HG02840 (cell line): ENCODE measurements around the gene NGEF.

Experiments used
- ATAC-seq: cut with Tn5 transposase; IDR thresholded peaks from one replicate; pipeline ENCODE4 v1.9.1; 2021; ENCODE audit warnings: mild to moderate bottlenecking, moderate library complexity, moderate number of reproducible peaks; ENCODE audit not compliant: unreplicated experiment, low FRiP score

The NGEF gene

GRCh38 chr2:233047206-233047605 lies 34.1 kb upstream of the NGEF start:
- no peak for ATAC-seq

- ATAC-seq, result no peak
Measured at GRCh38 chr2:233044974-233045605, 32.0 kb upstream of the NGEF start.

- ATAC-seq, result no peak
Measured at GRCh38 chr2:233042549-233042948, 29.5 kb upstream of the NGEF start.

- no peak for ATAC-seq
Measured at GRCh38 chr2:233041722-233042323, 28.8 kb upstream of the NGEF start.

GRCh38 chr2:233040571-233040970 lies 27.5 kb upstream of the NGEF start:
- ATAC-seq, result no peak

- no peak for ATAC-seq
Measured at GRCh38 chr2:233039846-233040530, 26.9 kb upstream of the NGEF start.

GRCh38 chr2:233039212-233039845 lies 26.3 kb upstream of the NGEF start:
- no peak for ATAC-seq

GRCh38 chr2:233037078-233037477 lies 24.0 kb upstream of the NGEF start:
- ATAC-seq, result no peak

- no peak for ATAC-seq
Measured at GRCh38 chr2:233036162-233036838, 23.2 kb upstream of the NGEF start.

- no peak for ATAC-seq
Measured at GRCh38 chr2:233035426-233036161, 22.5 kb upstream of the NGEF start.

- no peak for ATAC-seq
Measured at GRCh38 chr2:233034091-233034882, 21.2 kb upstream of the NGEF start.

GRCh38 chr2:233033672-233034071 lies 20.6 kb upstream of the NGEF start:
- no peak for ATAC-seq

GRCh38 chr2:233032551-233033320 lies 19.7 kb upstream of the NGEF start, which contains the start of gene NEU2:
NEU2 (plus strand) TSS chr2:233032672; CDS start chr2:233032672, 0 bp downstream.
- ATAC-seq, result no peak

GRCh38 chr2:233031556-233032500 lies 18.8 kb upstream of the NGEF start:
- ATAC-seq, result no peak

GRCh38 chr2:233029321-233029720 lies 16.3 kb upstream of the NGEF start:
- no peak for ATAC-seq

GRCh38 chr2:233026198-233026813 lies 13.2 kb upstream of the NGEF start:
- ATAC-seq, result no peak

- no peak for ATAC-seq
Measured at GRCh38 chr2:233025706-233026105, 12.7 kb upstream of the NGEF start.
